NCI-H146 treated with DMSO at 0.1 percent for 48 hours (cell line): ENCODE results near the gene AP5Z1.
A peak's percentile ranks its signal among the peaks of the same experiment; 100 is the strongest.
"Not testable (repeated sequence)": the region's sequence is repeated elsewhere in the genome, so short reads cannot be mapped to it uniquely, and the experiment has no call there.

Experiments
- DNase-seq: peaks from one replicate; lab custom pipeline; 2025; ENCODE audit not compliant: unreplicated experiment; lab: John Stamatoyannopoulos, UW

The AP5Z1 gene

DNA sequence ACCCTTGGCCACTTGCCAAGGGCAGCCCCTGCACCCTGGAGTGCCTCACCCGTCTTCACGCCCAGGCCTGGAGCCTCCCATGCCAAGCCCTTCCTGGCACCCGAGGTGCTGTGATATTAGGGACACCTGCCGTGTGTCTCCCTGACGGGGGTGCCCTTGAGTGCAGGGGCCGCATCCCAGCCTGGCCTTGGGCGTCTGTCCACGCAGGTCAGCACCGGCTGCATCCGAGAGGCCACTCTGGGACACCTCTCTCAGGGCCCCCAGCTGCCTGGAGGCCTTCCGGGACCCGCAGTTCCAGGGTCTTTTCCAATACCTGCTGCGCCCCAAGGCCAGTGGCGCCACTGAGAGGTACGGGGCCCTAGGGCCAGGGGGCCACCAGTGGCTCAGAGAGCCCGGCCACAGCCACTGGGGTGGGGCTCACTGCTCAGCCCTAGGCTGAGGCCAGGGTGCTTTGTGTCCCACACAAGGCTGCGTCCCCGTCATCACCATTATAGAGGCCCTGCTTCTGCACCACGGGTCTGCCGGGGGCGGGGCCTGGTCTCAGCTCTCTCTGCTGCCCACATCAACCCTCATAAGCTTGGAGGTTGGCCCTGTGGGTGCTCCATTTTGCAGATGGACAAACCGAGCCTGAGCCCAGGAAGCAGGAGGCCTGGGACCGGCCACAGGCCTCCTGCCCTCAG lies 12.7 kb downstream of the AP5Z1 start:
- DNase-seq: no peak

DNA sequence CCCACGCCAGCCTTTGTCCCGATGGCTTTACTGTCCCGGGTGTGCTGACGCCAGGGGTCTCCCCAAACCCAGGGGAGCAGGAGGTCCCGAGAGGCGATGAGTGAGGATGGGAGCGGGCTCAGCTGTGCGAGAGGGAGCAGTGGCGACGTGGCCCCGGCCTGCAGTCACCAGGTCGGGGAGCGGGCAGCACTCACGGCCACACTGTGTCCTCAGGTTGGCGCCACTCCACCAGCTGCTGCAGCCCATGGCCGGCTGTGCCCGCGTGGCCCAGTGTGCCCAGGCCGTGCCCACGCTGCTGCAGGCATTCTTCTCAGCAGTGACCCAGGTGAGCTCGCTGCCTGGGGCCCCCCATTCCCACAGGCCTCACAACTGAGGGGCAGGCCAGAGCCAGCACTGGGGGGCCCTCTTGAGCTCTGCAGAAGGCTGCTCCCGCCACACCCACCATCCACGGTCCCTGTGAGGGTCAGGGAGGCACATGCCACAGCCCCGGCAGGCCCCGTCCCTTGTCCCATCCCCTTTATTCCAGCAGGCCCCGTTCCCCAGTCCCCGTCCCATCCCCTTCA lies 13.3 kb downstream of the AP5Z1 start:
- DNase-seq: no peak

DNA sequence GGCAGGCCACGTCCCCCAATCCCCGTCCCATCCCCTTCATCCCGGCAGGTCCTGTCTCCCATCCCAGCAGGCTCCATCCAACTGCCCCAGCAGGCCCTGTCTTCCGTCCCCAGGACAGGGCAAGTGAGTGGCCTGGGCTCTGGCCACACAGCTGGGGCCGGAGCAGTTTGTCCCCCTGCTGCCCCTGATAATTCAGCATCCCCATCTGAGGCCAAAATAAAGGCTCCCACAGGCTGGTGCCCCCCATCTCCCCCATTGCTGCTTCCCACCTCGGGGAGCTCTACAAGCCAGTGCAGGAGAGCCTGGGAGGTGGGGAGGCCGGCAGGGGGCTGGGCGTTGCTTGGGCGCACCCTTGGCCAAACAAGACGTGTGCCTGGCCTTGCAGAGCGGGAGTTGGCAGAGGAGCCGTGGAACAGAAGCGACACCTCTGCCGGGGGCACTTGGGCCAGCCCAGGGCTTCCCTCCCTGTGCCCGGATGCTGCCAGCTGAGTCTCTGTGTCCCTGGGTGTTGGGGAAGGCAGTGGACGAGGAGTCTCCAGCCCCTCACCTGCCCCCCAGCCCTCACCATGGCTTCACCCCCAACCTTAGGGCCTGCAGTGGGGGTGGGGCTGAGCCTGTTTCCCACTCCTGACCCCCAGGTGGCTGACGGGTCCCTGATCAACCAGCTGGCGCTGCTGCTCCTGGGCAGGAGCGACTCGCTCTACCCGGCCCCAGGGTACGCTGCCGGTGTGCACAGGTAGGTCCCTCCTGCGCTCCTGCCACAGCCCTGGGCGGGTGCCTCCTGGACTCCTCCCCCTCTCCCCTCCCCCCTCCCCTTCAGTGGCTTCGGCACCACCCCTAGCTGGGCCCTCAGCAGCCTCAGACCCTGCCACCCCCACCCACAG lies 14.0 kb downstream of the AP5Z1 start:
- no peak for DNase-seq

DNA sequence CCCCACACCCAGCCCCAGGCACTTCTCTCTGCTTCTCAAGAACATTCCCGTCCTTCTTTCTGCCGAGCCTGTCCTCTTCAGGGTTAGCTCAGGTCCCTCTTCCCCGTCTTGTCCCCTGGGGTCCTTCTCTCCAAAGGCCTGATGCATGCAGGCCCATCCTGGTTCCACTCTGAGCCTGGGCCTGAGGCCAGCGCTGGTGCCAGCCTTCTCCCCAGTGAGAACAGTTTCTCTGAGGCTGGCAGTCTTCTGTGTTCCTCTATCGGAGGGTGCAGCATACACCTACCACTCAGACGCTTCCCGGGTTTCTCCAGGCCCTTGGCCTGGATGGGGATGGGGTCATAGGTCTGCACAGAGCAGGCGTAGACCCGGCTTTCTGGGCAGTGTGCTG lies 14.6 kb downstream of the AP5Z1 start:
- DNase-seq: no peak

DNA sequence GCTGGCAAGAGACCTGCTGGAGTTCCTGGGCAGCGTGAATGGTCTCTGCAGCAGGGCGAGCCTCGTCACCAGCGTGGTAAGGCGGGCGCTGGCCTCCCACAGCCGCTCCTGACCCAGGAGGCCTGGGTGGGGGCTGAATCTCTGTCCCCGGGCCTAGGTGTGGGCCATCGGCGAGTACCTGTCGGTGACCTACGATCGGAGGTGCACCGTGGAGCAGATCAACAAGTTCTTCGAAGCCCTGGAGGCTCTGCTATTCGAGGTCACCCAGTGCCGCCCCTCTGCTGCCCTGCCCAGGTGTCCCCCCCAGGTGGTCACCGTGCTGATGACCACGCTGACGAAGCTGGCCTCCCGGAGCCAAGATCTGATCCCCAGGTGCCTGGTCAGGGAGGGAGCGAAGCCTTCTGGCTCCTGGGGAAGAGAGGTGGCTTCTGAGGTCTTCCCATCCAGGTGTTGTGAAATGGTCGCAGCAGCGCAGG lies 15.1 kb downstream of the AP5Z1 start:
- DNase-seq: no peak

DNA sequence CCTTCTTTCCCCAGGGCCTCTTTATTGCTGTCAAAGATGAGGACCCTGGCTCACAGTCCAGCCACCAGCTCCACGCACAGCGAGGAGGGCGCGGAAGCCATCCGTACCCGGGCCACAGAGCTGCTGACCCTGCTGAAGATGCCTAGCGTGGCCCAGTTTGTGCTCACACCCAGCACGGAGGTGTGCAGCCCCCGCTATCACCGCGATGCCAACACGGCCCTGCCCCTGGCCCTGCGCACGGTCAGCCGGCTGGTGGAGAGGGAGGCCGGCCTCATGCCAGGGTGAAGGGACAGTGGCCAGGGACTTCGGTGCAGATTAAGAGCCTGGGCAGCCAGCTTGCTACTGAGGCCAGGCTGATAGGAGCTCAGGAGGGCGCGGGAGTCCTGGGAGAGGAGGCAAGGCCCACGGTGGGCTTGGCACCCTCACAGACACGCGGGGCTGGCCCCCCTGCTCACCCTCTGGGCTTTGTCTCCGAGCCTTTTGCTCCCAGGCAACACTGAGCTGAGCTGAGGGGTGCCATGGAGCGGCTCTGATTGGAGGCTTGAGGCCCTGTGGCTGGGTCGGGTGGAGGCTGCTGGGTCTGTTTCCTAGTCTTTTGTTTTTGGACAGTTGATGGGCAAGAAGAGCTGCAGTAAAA lies 15.8 kb downstream of the AP5Z1 start:
- DNase-seq: no peak

DNA sequence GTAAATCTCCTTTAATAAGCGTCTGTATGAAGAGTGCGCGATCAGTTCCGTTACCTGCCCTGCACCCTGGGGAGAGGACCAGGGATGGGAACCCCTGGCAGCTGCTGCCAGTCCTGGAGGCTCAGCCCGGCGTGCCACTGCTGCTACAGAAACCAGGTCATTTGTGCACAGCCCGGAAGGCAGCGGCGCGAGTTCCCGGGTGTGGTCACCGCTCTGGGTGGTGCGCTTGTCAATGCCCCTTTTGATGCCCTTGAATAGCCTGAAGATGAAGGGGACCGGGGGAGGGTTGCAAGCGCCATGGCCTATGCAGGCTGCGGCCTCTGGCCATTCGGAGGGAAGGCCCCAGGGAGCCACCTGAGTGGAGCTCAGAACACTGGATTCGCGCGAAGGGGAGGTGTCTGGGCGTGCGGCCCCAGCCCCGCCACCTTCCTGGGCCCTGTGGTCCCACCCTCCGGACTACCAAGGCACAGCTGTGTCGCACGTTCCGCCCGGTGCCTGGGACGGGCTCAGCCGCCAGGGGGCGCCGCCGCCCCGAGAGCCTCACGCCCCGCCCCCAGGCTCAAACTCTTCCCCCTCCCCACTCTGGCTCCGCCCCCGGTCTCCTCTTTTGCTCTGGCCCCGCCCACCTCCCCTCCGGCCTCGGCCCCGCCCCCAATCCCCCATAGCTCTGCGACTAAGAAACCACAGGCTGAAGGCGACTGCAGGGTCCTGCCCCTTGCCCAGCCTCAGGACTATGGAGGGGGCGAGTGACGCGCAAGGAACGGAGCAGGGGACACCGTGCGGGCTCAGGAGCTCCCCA lies 16.5 kb downstream of the AP5Z1 start:
- peak; percentile 60 for DNase-seq

DNA sequence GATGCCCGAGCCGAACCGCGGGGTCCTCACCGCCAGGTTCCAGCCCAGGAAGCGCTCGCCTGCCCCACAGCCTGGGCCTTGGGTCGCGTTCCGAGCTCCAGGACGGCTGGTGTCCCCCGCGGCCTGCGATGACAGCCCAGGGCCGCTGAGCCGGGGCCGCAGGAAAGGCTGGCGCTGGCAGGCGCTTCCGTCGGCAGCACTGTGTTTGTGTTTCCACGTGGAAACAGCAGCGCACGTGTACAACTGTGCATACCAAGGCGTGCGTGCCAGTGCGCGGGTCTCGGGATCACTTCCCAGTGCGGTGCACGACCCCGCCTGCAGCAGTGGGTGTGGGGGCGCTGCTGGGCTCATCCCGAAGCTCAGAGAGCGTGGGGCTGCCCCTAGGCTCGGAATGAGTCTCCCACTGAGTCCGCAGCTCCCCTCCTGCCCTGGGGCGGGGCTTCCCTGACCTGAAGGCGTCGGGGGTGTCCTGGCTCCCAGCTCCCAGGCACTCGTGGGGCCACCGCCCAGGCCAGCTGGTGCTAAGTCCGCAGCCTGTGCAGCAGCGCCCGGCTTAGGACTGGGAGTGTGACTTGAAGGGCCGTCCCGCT lies 17.2 kb downstream of the AP5Z1 start:
- DNase-seq: no peak

DNA sequence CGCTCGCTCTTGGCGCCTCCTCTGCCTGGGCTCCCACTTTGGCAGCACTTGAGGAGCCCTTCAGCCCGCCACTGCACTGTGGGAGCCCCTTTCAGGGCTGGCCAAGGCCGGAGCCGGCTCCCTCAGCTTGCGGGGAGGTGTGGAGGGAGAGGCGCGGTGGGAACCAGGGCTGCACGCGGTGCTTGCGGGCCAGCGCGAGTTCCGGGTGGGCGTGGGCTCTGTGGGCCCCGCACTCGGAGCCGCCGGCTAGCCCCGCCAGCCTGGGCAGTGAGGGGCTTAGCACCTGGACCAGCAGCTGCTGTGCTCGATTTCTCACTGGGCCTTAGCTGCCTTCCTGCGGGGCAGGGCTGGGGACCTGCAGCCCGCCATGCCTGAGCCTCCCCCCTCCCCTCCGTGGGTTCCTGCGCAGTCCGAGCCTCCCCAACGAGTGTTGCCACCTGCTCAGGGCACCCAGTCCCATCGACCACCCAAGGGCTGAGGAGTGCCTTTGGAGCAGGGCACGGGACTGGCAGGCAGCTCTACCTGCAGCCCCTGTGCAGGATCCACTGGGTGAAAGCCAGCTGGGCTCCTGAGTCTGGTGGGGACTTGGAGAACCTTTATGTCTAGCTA lies 18.1 kb downstream of the AP5Z1 start:
- DNase-seq: not testable (repeated sequence)

DNA sequence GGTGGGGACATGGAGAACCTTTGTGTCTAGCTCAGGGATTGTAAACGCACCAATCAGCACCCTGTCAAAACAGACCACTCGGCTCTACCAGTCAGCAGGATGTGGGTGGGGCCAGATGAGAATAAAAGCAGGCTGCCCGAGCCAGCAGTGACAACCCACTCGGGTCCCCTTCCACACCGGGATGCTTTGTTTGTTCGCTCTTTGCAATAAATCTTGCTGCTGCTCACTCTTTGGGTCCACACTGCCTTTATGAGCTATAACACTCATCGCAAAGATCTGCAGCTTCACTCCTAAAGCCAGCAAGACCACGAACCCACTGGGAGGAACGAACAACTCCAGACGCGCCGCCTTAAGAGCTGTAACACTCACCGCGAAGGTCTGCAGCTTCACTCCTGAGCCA lies 18.7 kb downstream of the AP5Z1 start:
- DNase-seq: not testable (repeated sequence)

DNA sequence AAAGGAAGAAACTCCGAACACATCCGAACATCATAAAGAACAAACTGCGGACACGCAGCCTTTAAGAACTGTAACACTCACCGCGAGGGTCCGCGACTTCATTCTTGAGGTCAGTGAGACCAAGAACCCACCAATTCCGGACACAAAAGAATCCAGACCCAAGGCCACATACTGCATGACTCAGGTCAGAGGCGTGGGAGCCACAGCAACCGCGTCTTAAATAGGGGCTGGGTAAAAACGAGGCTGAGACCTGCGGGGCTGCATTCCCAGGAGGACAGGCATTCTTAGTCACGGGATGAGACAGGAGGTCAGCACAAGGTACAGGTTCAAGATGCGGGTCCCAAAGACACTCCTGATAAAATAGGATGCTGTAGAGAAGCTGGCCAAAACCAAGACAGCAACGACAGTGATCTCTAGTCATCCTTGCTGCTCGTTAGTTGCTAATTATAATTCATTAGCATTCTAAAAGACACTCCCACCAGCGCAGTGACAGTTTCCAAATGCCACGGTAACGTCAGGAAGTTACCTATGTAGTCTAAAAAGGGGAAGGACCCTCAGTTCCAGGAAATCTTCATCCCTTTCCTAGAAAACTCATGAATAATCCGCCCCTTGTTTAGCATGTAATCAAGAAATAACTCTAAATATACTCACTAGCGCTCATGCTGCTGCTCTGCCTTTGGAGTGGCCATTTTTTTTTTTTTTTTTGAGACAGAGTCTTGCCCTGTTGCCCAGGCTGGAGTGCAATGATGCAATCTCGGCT lies 19.3 kb downstream of the AP5Z1 start:
- no peak for DNase-seq

DNA sequence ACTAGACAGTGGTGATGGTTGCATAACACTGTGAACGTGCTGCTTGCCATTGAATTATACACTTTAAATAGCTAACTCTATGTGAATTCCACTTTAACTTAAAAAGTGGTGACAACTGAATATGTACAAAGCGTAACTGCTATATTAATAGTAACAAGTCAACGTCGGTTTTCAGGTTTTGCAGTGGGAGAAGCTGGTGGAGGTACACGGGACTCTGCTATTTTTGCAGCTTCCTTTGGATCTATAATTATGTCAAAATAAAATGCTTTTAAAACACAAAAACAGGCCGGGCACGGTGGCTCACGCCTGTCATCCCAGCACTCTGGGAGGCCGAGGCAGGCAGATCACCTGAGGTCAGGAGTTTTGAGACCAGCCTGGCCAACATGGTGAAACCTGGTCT lies 21.0 kb downstream of the AP5Z1 start:
- DNase-seq: no peak

DNA sequence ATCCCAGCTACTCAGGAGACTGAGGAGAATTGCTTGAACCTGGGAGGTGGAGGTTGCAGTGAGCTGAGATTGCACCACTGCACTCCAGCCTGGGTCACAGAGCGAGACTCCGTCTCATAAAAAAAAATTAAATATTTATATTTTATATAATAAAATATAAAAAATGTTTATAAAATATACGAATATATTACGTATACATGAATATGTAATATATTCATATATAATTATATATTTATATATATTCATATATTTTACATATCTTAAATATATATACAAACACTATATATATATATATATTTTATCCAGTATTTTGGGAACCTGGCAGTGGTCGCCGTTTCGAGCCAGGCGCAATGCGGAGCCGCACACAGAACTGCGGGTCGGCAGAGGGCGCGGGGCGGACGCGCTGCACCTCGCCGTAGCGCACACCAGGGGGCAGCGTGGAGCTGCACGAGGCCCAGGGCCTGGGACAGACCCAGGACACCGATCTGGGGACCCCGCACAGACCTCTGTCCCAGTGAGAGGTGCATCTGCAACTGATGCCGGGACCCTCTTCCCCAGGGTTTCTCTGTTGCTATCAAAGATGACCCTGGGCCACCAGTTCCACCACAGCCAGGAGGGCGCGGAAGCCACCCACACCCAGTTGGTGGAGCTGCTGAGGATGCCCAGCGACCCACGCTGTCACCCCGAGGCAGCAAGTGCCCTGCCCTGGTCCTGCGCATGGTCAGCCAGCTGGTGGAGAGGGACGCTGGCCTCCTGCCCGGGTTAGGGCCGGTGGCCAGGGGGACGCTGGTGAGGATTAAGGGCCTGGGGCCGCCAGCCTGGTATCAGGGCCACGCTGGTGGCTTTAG lies 22.7 kb downstream of the AP5Z1 start:
- DNase-seq: no peak

DNA sequence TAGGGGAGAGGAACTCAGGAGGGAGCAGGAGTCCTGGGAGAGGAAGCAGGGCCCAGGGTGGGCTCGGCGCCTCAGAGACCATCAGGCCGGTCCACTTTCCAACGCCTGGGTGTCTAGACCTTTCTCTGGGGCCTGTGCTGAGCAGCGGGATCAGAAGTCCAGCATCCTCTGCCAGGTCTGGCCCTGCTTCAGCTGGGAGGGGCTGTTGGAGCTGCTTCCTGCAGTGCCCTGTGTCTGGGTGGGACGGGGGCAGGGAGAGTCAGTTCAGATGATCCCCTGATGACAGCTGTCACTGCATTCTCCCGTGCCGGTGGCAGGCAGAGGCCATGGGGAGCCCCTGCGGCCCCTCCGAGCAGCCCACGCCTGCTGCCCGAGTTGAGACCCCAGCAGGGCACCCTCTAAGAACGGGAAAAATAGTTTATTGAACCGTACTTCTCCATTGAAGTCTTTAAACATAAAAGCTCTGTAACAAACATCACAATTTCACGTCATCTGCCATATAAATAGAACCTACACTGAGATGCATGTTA lies 23.3 kb downstream of the AP5Z1 start:
- DNase-seq: no peak

DNA sequence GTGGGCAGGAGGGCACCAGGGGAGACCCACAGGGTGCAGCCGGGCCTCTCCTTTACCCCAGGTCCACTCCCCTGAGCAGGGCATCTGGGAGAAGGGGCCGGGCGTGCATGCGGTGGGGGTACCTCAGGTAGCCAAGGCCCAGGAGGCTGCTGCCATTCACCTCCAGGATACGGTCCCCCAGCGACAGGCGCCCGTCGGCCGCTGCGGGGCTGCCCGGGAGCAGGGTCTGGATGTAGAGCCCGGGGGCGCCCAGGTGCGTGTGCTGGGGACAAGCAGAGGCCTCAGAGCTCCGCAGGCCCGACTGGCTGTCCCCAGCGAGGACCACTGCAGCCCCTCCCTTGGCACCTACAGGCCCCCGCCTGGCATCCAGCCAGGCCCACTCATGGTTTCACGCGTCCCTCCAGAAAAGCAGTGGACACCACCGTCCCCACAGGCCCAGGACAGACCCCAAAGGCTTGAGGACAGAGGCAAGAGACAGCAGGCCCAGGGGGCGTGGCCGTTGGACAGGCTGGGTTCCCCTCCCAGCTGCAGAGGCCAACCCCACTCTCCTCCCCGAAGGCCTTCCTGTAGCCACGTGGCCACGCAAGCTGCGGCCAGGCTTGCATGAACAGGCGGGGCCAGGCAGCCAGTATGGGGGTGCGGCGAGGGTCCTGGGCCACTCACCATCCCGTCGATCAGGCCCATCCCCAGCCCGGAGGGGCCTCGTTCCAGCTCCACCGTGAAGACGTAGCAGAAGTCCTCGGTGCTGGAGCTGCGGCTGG lies 24.3 kb downstream of the AP5Z1 start:
- no peak for DNase-seq

DNA sequence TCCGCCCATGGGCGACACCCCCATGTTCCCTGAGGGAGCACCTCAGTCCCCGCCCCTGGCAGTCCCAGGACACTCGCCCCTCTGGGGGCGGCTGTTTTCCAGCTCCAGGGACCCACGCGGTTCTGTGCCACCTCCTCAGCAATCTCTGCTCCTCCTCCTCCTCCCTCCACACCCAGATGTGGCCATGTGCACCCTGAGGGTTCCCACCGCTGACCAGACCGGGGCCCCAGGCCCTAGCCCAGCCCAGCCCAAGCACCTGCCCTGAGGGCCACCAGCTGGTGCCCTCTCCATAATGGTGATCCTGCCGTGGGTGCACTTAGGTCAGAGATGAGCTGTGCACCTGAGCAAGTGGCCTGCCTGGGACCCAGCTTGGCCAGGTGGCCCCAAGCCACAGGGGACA lies 25.1 kb downstream of the AP5Z1 start:
- DNase-seq: no peak
